Prostate gland (tissue), 2 donors: Measurements from ENCODE around the gene ZNF276. TPM values are rescaled to one million over a fixed set of nuclear protein-coding genes. Genes with fewer than 3 reads are reported as not detected.
A peak's percentile ranks its signal among the peaks of the same experiment; 100 is the strongest.
"Not testable (repeated sequence)": the region's sequence is repeated elsewhere in the genome, so short reads cannot be mapped to it uniquely, and the experiment has no call there.

Experiments
- DNase-seq: peaks from one replicate; pipeline ENCODE4 v3.0.0-alpha.2; 2019; ENCODE audit warnings: low spot score
- H3K27ac ChIP-seq, 2 donors: fragments of 200-600 bp; sonication (generic); 2 replicates each; pipeline ENCODE4 v1.5.1; 2017 to 2019
- H3K27me3 ChIP-seq: fragments of 200-600 bp; sonication (generic); replicated peaks from 2 replicates; pipeline ENCODE4 v1.5.1; 2019; ENCODE audit not compliant: insufficient read depth
- H3K36me3 ChIP-seq, 2 donors: fragments of 200-600 bp; sonication (generic); 1 replicate in 1 of 2; 2 replicates in 1 of 2; pipeline versions ENCODE4 v1.5.1 to v1.8.1; 2017 to 2019
- H3K4me1 ChIP-seq: fragments of 200-600 bp; sonication (generic); replicated peaks from 2 replicates; pipeline ENCODE4 v1.5.1; 2019
- H3K4me3 ChIP-seq, 2 donors: fragments of 200-600 bp; sonication (generic); 2 replicates each; pipeline ENCODE4 v1.5.1; 2017 to 2019
- H3K9me3 ChIP-seq: fragments of 200-600 bp; sonication (generic); 2 replicates; pipeline ENCODE4 v1.5.1; 2017
- CTCF ChIP-seq, 4 experiments: fragments of 200-600 bp in 2 of 4; fragments of 450-650 bp in 2 of 4; sonication (generic) in 2 of 4; IDR thresholded peaks; 1 replicate in 3 of 4; 2 replicates in 1 of 4; pipeline ENCODE4 v1.5.1; 2016 to 2019; ENCODE audit warnings: antibody characterized with exemption in 4 of 4, mild to moderate bottlenecking in 2 of 4, moderate library complexity in 2 of 4
- POLR2A ChIP-seq: fragments of 450-650 bp; IDR thresholded peaks from one replicate; pipeline ENCODE4 v1.6.1; 2016; ENCODE audit warnings: antibody characterized with exemption, mild to moderate bottlenecking
- POLR2AphosphoS5 ChIP-seq: sonication (generic); formaldehyde crosslinking; IDR thresholded peaks from one replicate; pipeline ENCODE4 v1.6.1; 2017; ENCODE audit warnings: antibody characterized with exemption
- WGBS: methylation state at CpG from one replicate; pipeline ENCODE4 v1.1.5; 2018; 5-methylcytosine and 5-hydroxymethylcytosine counted together
- intact Hi-C: fragments of 100-400 bp; cut with DNase I; formaldehyde crosslinking; loops from one replicate; pipeline ENCODE4 v1.14.2; 2022
- total RNA-seq, 2 donors: library from RNA; depleted of rRNA; stranded (reverse); fragments of >200 nt; gene quantifications; one replicate each; pipeline ENCODE4 v1.1.0, GENCODE V29; 2016

Gene ZNF276, protein sequence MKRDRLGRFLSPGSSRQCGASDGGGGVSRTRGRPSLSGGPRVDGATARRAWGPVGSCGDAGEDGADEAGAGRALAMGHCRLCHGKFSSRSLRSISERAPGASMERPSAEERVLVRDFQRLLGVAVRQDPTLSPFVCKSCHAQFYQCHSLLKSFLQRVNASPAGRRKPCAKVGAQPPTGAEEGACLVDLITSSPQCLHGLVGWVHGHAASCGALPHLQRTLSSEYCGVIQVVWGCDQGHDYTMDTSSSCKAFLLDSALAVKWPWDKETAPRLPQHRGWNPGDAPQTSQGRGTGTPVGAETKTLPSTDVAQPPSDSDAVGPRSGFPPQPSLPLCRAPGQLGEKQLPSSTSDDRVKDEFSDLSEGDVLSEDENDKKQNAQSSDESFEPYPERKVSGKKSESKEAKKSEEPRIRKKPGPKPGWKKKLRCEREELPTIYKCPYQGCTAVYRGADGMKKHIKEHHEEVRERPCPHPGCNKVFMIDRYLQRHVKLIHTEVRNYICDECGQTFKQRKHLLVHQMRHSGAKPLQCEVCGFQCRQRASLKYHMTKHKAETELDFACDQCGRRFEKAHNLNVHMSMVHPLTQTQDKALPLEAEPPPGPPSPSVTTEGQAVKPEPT
- 10 to 100 TPM; 18.4 to 46.1 TPM for total RNA-seq

- intact Hi-C loops = loop anchor here (5.0 kb wide), 1 partner anchor 151 kb away; the partner anchor contains the start of gene TCF25
- H3K27ac ChIP-seq = peak within 1 kb of the TSS; percentile 91 to 98
- TF ChIP-seq CTCF (IDR thresholded peaks at IDR 0.05) = no peak
- peak; percentile 13 for TF ChIP-seq POLR2AphosphoS5
- no peaks in the 10 kb centered on the region for H3K27me3 ChIP-seq
- DNase-seq = peak; percentile 74
- no peaks in the 10 kb centered on the region for H3K36me3 ChIP-seq
- 0% methylated on average over 20 of the region's 103 CpGs for WGBS
- peaks cover 17% of the 10 kb centered on the region for H3K4me1 ChIP-seq
- no peaks in the 10 kb centered on the region for H3K9me3 ChIP-seq
- peak within 1 kb of the TSS; percentile 72 to 97 for H3K4me3 ChIP-seq
Measured at GRCh38 chr16:89720813-89721545, at the start of gene ZNF276, which contains the start of gene VPS9D1. Gene ZNF276, plus strand, starts transcription at chr16:89721537. Its CDS starts 104 bp downstream, at chr16:89721641. Gene VPS9D1, minus strand, starts transcription at chr16:89720898. Its CDS starts 37 bp downstream, at chr16:89720861.

GRCh38 chr16:89671565-89671964 is 49.8 kb upstream of the ZNF276 start:
- 95% methylated on average over 4 of the region's 4 CpGs for WGBS
- H3K9me3 ChIP-seq, H3K4me1 ChIP-seq: not testable (repeated sequence)

DNA sequence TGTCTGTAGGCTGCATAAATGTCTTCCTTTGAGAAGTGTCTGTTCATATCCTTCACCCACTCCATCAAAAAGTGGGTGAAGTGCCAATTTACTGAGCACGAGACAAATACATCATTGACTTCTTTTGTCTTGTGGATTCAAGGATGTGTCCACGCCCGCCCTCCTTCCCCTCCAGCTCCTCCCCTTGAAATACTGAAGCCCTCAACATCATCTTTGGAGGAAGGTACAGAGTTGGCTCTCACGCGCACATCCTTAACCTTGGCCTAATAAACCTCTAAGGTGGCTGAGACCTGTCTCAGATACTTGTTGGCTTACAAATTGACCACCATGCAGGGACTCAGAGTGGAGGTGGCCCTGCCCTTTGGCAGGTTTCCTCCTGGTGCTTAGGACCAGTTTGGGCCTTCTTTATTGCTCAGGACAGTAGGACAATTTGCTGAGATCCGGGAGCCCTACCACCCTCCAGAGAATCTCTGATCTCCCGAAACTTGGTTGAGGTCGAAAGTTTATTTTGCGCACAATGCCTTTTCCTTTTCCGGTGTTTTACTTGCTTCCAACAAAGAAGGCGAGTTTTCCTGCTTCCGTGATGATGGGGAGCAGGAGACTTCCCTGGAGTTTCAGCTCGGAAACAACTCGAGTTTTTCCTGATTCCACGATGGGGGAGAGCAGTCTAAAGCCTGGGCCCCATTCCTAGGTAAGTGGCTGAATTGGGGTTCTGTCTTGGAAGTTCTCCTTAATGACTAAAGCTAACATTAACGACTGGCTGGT is 49.0 kb upstream of the ZNF276 start:
- no peak overlapping the region for H3K27ac ChIP-seq

More at GRCh38 chr16:89671565-89671964, 49.8 kb upstream of the ZNF276 start:
- intact Hi-C loops, H3K4me3 ChIP-seq, H3K36me3 ChIP-seq, DNase-seq, H3K27ac ChIP-seq, H3K27me3 ChIP-seq: not testable (repeated sequence)

DNA sequence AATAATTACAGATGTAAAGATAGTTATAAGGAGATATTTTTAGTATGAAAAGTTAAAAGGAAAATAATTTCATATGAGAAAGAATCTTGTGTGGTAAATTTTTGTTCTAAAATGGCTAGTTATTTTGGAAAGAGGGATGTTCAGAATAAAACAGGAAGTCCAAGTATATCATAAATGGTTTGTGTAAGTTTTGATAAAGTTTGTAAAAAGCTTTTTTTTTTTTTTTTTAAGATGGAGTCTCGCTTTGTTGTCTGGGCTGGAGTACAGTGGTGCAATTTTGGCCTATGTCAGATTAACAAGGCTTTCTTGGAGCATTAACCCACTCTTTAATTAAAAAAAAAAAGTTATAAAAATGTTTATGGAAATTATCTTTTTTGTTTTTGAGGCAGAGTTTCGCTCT is 43.1 kb upstream of the ZNF276 start:
- TF ChIP-seq POLR2A (no peak), POLR2AphosphoS5 (no peak), CTCF (IDR thresholded peaks at IDR 0.05) (no peak)
- intact Hi-C loops = no loop called here
- DNase-seq = no peak
- no peaks in the 10 kb centered on the region for H3K9me3 ChIP-seq
- H3K36me3 ChIP-seq = no peaks in the 10 kb centered on the region
- H3K27me3 ChIP-seq = no peaks in the 10 kb centered on the region
- H3K4me1 ChIP-seq = no peaks in the 10 kb centered on the region
- 95% methylated on average over 2 of the region's 2 CpGs for WGBS
- H3K27ac ChIP-seq = no peak overlapping the region
- no peak overlapping the region for H3K4me3 ChIP-seq

More for the DNA sequence above, 49.0 kb upstream of the ZNF276 start:
- no peaks in the 10 kb centered on the region for H3K36me3 ChIP-seq
- no peak overlapping the region for H3K4me3 ChIP-seq
- 93% methylated on average over 16 of the region's 16 CpGs for WGBS
- H3K27me3 ChIP-seq = no peaks in the 10 kb centered on the region
- no peaks in the 10 kb centered on the region for H3K9me3 ChIP-seq
- TF ChIP-seq POLR2AphosphoS5 (no peak), POLR2A (no peak), CTCF (IDR thresholded peaks at IDR 0.05) (no peak)
- intact Hi-C loops = no loop called here
- no peaks in the 10 kb centered on the region for H3K4me1 ChIP-seq
- DNase-seq = no peak
